IMR-90 (cell line): ENCODE measurements around the gene LRRC10. TPM values are rescaled to one million over a fixed set of nuclear protein-coding genes. Genes with fewer than 3 reads are reported as not detected.

Source experiments
- ATAC-seq: fragments of 200-7000 bp; cut with Tn5 transposase; 2 replicates; pipeline ENCODE4 v1.9.1; 2020; ENCODE audit warnings: low read depth, mild to moderate bottlenecking, moderate library complexity
- BruUV-seq: library from RNA; stranded (reverse); fragments of 400-500 nt; replicated peaks from 2 replicates; lab custom pipeline; 2021; lab: Mats Ljungman, UMichigan
- CTCF ChIA-PET: fragments of 300-600 bp; formaldehyde crosslinking; extraction: SDS; loops from one replicate; lab custom pipeline; 2021; ENCODE audit warnings: antibody characterized with exemption; lab: Yijun Ruan, JAX
- POLR2A ChIA-PET: fragments of 300-600 bp; sonication (Branson Sonifier 250); formaldehyde crosslinking; loops from one replicate; lab custom pipeline; 2022; ENCODE audit warnings: antibody characterized with exemption; ENCODE audit not compliant: unreplicated experiment; lab: Charles Lee
- DNase-seq: peaks from one replicate; pipeline ENCODE4 v3.0.0; 2013
- H2AFZ ChIP-seq: replicated peaks from 2 replicates; pipeline ENCODE3; 2013; ENCODE audit warnings: low read length, mild to moderate bottlenecking; ENCODE audit not compliant: poor library complexity
- H2AK5ac ChIP-seq: 2 replicates; pipeline ENCODE4 v1.6.1; 2013; ENCODE audit warnings: low read depth, low read length, inconsistent platforms
- H2AK9ac ChIP-seq: replicated peaks from 2 replicates; pipeline ENCODE3; 2013; ENCODE audit warnings: mild to moderate bottlenecking, low read depth, low read length, moderate library complexity; ENCODE audit not compliant: poor library complexity
- H2BK120ac ChIP-seq: 2 replicates; pipeline ENCODE4 v1.6.1; 2013; ENCODE audit warnings: low read depth, low read length, inconsistent platforms
- H2BK15ac ChIP-seq: 3 replicates; pipeline ENCODE4 v1.6.1; 2013; ENCODE audit warnings: low read depth, low read length, inconsistent platforms
- H2BK20ac ChIP-seq: 2 replicates; pipeline ENCODE4 v1.6.1; 2013; ENCODE audit warnings: low read depth, mild to moderate bottlenecking, inconsistent platforms, low read length, moderate library complexity
- H2BK5ac ChIP-seq: 2 replicates; pipeline ENCODE4 v1.6.1; 2013; ENCODE audit warnings: mild to moderate bottlenecking, low read depth, low read length, inconsistent platforms; ENCODE audit not compliant: poor library complexity, severe bottlenecking
- H3K14ac ChIP-seq: replicated peaks from 2 replicates; pipeline ENCODE4 v1.6.1; 2013; ENCODE audit warnings: low read depth, low read length, inconsistent platforms
- H3K18ac ChIP-seq: 2 replicates; pipeline ENCODE4 v1.6.1; 2013; ENCODE audit warnings: low read depth, low read length, control low read depth
- H3K23ac ChIP-seq: 2 replicates; pipeline ENCODE4 v1.6.1; 2013; ENCODE audit warnings: low read depth, low read length, inconsistent platforms
- H3K27ac ChIP-seq: 2 replicates; pipeline ENCODE4 v1.5.1; 2013; ENCODE audit warnings: mild to moderate bottlenecking, control low read depth, low read length; ENCODE audit not compliant: insufficient read depth
- H3K27me3 ChIP-seq: 2 replicates; pipeline ENCODE4 v1.6.1; 2013; ENCODE audit warnings: low read length; ENCODE audit not compliant: control insufficient read depth, insufficient read depth
- H3K36me3 ChIP-seq: 2 replicates; pipeline ENCODE4 v1.6.1; 2013; ENCODE audit warnings: low read length, mixed read lengths; ENCODE audit not compliant: control insufficient read depth, insufficient read depth
- H3K4ac ChIP-seq: 2 replicates; pipeline ENCODE4 v1.6.1; 2013; ENCODE audit warnings: low read depth, low read length, inconsistent platforms
- H3K4me1 ChIP-seq: 2 replicates; pipeline ENCODE4 v1.6.1; 2013; ENCODE audit warnings: low read length, mixed read lengths; ENCODE audit not compliant: control insufficient read depth, insufficient read depth
- H3K4me2 ChIP-seq: 2 replicates; pipeline ENCODE4 v1.6.1; 2013; ENCODE audit warnings: low read depth, mild to moderate bottlenecking, control low read depth, low read length, moderate library complexity
- H3K4me3 ChIP-seq: 2 replicates; pipeline ENCODE4 v1.5.1; 2013; ENCODE audit warnings: low read depth, mild to moderate bottlenecking, control low read depth, low read length, moderate library complexity; ENCODE audit not compliant: insufficient read depth
- H3K56ac ChIP-seq: 2 replicates; pipeline ENCODE4 v1.6.1; 2013; ENCODE audit warnings: low read length, inconsistent platforms; ENCODE audit not compliant: insufficient read depth; ENCODE audit errors: extremely low read depth
- H3K79me1 ChIP-seq, 2 experiments: 2 replicates each; pipeline ENCODE4 v1.6.1; 2013; ENCODE audit warnings: low read length in 2 of 2, inconsistent platforms in 1 of 2, low read depth in 1 of 2
- H3K9ac ChIP-seq: 2 replicates; pipeline ENCODE4 v1.6.1; 2013; ENCODE audit warnings: low read depth, low read length, control low read depth
- H3K9me1 ChIP-seq: 2 replicates; pipeline ENCODE4 v1.6.1; 2013; ENCODE audit warnings: low read length, inconsistent platforms; ENCODE audit not compliant: insufficient read depth
- H3K9me3 ChIP-seq: 2 replicates; pipeline ENCODE4 v1.6.1; 2013; ENCODE audit warnings: low read length; ENCODE audit not compliant: control insufficient read depth, insufficient read depth
- H4K20me1 ChIP-seq: 2 replicates; pipeline ENCODE4 v1.6.1; 2013; ENCODE audit warnings: low read length, inconsistent platforms; ENCODE audit not compliant: insufficient read depth
- H4K5ac ChIP-seq: 2 replicates; pipeline ENCODE4 v1.6.1; 2013; ENCODE audit warnings: mild to moderate bottlenecking, low read depth, low read length, control low read depth
- H4K8ac ChIP-seq, 2 experiments: 2 replicates each; pipeline ENCODE4 v1.6.1; 2013; ENCODE audit warnings: low read depth in 2 of 2, low read length in 2 of 2, control low read depth in 1 of 2, inconsistent platforms in 1 of 2
- H4K91ac ChIP-seq: 2 replicates; pipeline ENCODE4 v1.6.1; 2013; ENCODE audit warnings: low read depth, low read length, inconsistent platforms; ENCODE audit not compliant: insufficient read depth
- CHD1 ChIP-seq: IDR thresholded peaks from 2 replicates; pipeline ENCODE4 v1.6.1; 2012; ENCODE audit warnings: low read depth, low read length, improper control_type of control experiment
- MAZ ChIP-seq: IDR thresholded peaks from 2 replicates; pipeline ENCODE4 v1.6.1; 2012; ENCODE audit warnings: low read depth, mild to moderate bottlenecking, low read length, improper control_type of control experiment, moderate library complexity, borderline replicate concordance
- WGBS, 2 experiments: methylation state at CpG; one replicate each; pipeline versions ENCODE4 v1.1.5 to v1.1.7; 2013; ENCODE audit warnings: missing lambda C conversion rate in 2 of 2; ENCODE audit not compliant: insufficient read length in 1 of 2; ENCODE audit errors: extremely low coverage in 2 of 2; 5-methylcytosine and 5-hydroxymethylcytosine counted together
- dilution Hi-C: fragments of 300-500 bp; cut with HindIII; formaldehyde crosslinking; loops from one replicate; pipeline ENCODE4 v1.14.3; 2018; ENCODE audit warnings: low sequenced_read_pairs; ENCODE audit not compliant: unreplicated experiment
- in situ Hi-C: fragments of 300-500 bp; cut with MboI; formaldehyde crosslinking; loops from 3 replicates; pipeline ENCODE4 v1.14.3; 2019; ENCODE audit warnings: low sequenced_read_pairs, inconsistent platforms, mixed read lengths
- intact Hi-C: fragments of 100-400 bp; cut with micrococcal nuclease; formaldehyde crosslinking; loops from 2 replicates; pipeline ENCODE4 v1.10.0; 2022
- polyA plus RNA-seq, 3 experiments: library from polyadenylated mRNA; depleted of rRNA; stranded (reverse); fragments of >200 nt; gene quantifications; 2 replicates each; pipeline ENCODE4 v1.2.3, GENCODE V29; 2012; ENCODE audit warnings: low replicate concordance in 1 of 3
- total RNA-seq: library from RNA; depleted of rRNA; stranded (reverse); fragments of >200 nt; gene quantifications from 2 replicates; pipeline ENCODE4 v1.2.3, GENCODE V29; 2012
- TF ChIP-seq, protein P1 (sequence below): fragments of 150-350 bp; IDR thresholded peaks from 2 replicates; pipeline ENCODE4 v1.6.1; 2016; ENCODE audit warnings: low read depth, mild to moderate bottlenecking, low read length, moderate library complexity, borderline replicate concordance
- TF ChIP-seq, protein P2 (sequence below): fragments of 150-350 bp; IDR thresholded peaks from 2 replicates; pipeline ENCODE4 v1.6.1; 2017; ENCODE audit warnings: mild to moderate bottlenecking, antibody characterized with exemption, low read length, low read depth

LRRC10 gene
- total and polyA plus RNA-seq, 2 of the 4 experiments (the other 2 are of a cell fraction): not detected

GRCh38 chr12:69621551-69621950 lies 10.8 kb upstream of the LRRC10 start:
- no peak overlapping the region for H4K5ac ChIP-seq
- no peaks in the 10 kb centered on the region for H3K9me1 ChIP-seq
- H3K4me1 ChIP-seq: no peaks in the 10 kb centered on the region
- no peak overlapping the region for H2AK9ac ChIP-seq
- no peak overlapping the region for H2BK5ac ChIP-seq
- H2AK5ac ChIP-seq: no peak overlapping the region
- in situ Hi-C loops (no loop called here), dilution Hi-C loops (no loop called here), intact Hi-C loops (no loop called here)
- H3K27ac ChIP-seq: no peak overlapping the region
- H2BK120ac ChIP-seq: no peak overlapping the region
- H3K4ac ChIP-seq: no peak overlapping the region
- no peak overlapping the region for H3K23ac ChIP-seq
- no peak overlapping the region for H3K4me2 ChIP-seq
- H4K20me1 ChIP-seq: no peaks in the 10 kb centered on the region
- H3K9me3 ChIP-seq: no peaks in the 10 kb centered on the region
- H2BK20ac ChIP-seq: no peak overlapping the region
- no peak overlapping the region for H4K8ac ChIP-seq
- BruUV-seq: no TSS peak
- no peak overlapping the region for H3K18ac ChIP-seq
- H2BK15ac ChIP-seq: no peak overlapping the region
- DNase-seq (no peak), ATAC-seq (no peak)
- no peaks in the 10 kb centered on the region for H3K36me3 ChIP-seq
- no peak overlapping the region for H3K4me3 ChIP-seq
- TF ChIP-seq, protein P1, sequence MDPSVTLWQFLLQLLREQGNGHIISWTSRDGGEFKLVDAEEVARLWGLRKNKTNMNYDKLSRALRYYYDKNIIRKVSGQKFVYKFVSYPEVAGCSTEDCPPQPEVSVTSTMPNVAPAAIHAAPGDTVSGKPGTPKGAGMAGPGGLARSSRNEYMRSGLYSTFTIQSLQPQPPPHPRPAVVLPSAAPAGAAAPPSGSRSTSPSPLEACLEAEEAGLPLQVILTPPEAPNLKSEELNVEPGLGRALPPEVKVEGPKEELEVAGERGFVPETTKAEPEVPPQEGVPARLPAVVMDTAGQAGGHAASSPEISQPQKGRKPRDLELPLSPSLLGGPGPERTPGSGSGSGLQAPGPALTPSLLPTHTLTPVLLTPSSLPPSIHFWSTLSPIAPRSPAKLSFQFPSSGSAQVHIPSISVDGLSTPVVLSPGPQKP: no peak
- TF ChIP-seq MAZ (no peak), CHD1 (no peak)
- TF ChIP-seq, protein P2, sequence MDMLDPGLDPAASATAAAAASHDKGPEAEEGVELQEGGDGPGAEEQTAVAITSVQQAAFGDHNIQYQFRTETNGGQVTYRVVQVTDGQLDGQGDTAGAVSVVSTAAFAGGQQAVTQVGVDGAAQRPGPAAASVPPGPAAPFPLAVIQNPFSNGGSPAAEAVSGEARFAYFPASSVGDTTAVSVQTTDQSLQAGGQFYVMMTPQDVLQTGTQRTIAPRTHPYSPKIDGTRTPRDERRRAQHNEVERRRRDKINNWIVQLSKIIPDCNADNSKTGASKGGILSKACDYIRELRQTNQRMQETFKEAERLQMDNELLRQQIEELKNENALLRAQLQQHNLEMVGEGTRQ: no peak
- H3K27me3 ChIP-seq: peaks cover 24% of the 10 kb centered on the region
- ChIA-PET POLR2A (no interaction called here), CTCF (no interaction called here)
- WGBS, 2 experiments: no CpG with 5 or more reads among the region's 2 CpGs
- no peak overlapping the region for H2AFZ ChIP-seq
- H4K91ac ChIP-seq: no peak overlapping the region
- H3K79me1 ChIP-seq: no peaks in the 10 kb centered on the region
- H3K14ac ChIP-seq: no peak overlapping the region
- no peak overlapping the region for H3K56ac ChIP-seq
- no peak overlapping the region for H3K9ac ChIP-seq
